Glutamatergic neuron (in vitro differentiated cells): Measurements from ENCODE around the gene CDH20. TPM values are rescaled to one million over a fixed set of nuclear protein-coding genes. Genes with fewer than 3 reads are reported as not detected.

Source experiments
- DNase-seq: peaks from one replicate; pipeline ENCODE4 v3.0.0; 2022
- H3K27ac Mint-ChIP-seq: one replicate; pipeline ENCODE4 v1.8.0; 2020; ENCODE audit warnings: mild to moderate bottlenecking, mixed read lengths, inconsistent platforms; ENCODE audit not compliant: unreplicated experiment
- H3K27me3 Mint-ChIP-seq: one replicate; pipeline ENCODE4 v1.8.0; 2020; ENCODE audit warnings: mild to moderate bottlenecking, moderate library complexity, mixed read lengths, inconsistent platforms; ENCODE audit not compliant: unreplicated experiment
- H3K36me3 Mint-ChIP-seq: one replicate; pipeline ENCODE4 v1.8.0; 2020; ENCODE audit warnings: mild to moderate bottlenecking, mixed read lengths, inconsistent platforms; ENCODE audit not compliant: unreplicated experiment
- H3K4me1 Mint-ChIP-seq: one replicate; pipeline ENCODE4 v1.8.0; 2020; ENCODE audit warnings: mild to moderate bottlenecking, low read depth, mixed read lengths, inconsistent platforms; ENCODE audit not compliant: unreplicated experiment
- H3K4me3 Mint-ChIP-seq: one replicate; pipeline ENCODE4 v1.8.0; 2020; ENCODE audit warnings: mild to moderate bottlenecking, mixed read lengths, inconsistent platforms; ENCODE audit not compliant: unreplicated experiment
- H3K9me3 Mint-ChIP-seq: one replicate; pipeline ENCODE4 v1.8.0; 2020; ENCODE audit warnings: mild to moderate bottlenecking, moderate library complexity, mixed read lengths, inconsistent platforms; ENCODE audit not compliant: unreplicated experiment
- total RNA-seq: library from RNA; stranded (reverse); fragmentation: NEBNext Ultra II Directional; extraction: Animal tissue kit (Norgen Biotek cat#: 25700); gene quantifications from one replicate; pipeline ENCODE4 v1.2.1, GENCODE V29; 2021; ENCODE audit not compliant: unreplicated experiment
- TF ChIP-seq, protein P1 (sequence below): fragments of 200-600 bp; sonication (generic); IDR thresholded peaks from one replicate; pipeline ENCODE4 v1.5.0; 2021; ENCODE audit not compliant: partially characterized antibody, unreplicated experiment

The CDH20 gene
- total RNA-seq, 1 donor from 2014 or later: 0.47 TPM

DNA sequence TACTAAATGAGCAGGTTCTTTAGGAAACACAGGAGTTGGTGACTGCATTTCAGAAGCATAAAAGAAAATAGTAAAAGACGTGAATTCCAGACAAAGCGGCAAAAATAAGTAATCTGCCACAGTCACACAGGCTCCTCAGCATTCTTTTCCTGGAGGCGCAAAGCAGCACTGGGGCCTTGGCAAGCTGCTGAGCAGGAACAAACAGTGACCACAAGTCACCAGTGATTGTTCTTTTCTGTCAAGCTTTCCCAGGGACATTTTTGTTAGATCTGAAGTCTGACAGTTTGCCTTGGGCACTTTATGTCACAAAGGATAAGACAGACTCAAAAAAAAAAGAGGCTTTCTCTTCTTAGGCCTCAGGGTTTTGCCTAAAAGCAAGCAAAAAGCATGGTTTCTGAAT is 216.2 kb downstream of the CDH20 start:
- H3K36me3 Mint-ChIP-seq: no peaks in the 10 kb centered on the region
- TF ChIP-seq, protein P1, sequence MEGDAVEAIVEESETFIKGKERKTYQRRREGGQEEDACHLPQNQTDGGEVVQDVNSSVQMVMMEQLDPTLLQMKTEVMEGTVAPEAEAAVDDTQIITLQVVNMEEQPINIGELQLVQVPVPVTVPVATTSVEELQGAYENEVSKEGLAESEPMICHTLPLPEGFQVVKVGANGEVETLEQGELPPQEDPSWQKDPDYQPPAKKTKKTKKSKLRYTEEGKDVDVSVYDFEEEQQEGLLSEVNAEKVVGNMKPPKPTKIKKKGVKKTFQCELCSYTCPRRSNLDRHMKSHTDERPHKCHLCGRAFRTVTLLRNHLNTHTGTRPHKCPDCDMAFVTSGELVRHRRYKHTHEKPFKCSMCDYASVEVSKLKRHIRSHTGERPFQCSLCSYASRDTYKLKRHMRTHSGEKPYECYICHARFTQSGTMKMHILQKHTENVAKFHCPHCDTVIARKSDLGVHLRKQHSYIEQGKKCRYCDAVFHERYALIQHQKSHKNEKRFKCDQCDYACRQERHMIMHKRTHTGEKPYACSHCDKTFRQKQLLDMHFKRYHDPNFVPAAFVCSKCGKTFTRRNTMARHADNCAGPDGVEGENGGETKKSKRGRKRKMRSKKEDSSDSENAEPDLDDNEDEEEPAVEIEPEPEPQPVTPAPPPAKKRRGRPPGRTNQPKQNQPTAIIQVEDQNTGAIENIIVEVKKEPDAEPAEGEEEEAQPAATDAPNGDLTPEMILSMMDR: no peak
- H3K27ac Mint-ChIP-seq: no peak overlapping the region
- DNase-seq: no peak
- H3K27me3 Mint-ChIP-seq: peaks cover 11% of the 10 kb centered on the region
- no peak overlapping the region for H3K4me3 Mint-ChIP-seq
- peaks cover 2% of the 10 kb centered on the region for H3K9me3 Mint-ChIP-seq
- H3K4me1 Mint-ChIP-seq: peaks cover 10% of the 10 kb centered on the region

DNA sequence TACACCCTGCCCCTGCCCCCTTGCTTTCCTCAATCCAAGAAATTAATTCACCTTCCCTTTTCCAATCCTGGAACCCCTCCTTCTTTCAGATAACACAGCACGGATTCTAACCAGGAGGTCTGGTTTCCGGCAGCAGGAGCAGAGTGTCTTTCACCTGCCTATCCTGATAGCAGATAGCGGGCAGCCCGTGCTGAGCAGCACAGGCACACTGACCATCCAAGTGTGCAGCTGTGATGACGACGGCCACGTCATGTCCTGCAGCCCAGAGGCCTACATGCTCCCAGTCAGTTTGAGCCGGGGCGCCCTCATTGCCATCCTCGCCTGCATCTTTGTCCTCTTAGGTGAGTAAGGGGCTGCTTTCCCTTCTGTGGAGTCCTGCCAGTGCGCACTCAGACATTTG is 216.7 kb downstream of the CDH20 start:
- H3K4me1 Mint-ChIP-seq: peaks cover 10% of the 10 kb centered on the region
- H3K27me3 Mint-ChIP-seq: peaks cover 11% of the 10 kb centered on the region
- H3K27ac Mint-ChIP-seq: no peak overlapping the region
- DNase-seq: no peak
- peaks cover 2% of the 10 kb centered on the region for H3K9me3 Mint-ChIP-seq
- H3K36me3 Mint-ChIP-seq: no peaks in the 10 kb centered on the region
- H3K4me3 Mint-ChIP-seq: no peak overlapping the region
- TF ChIP-seq, protein P1: no peak

DNA sequence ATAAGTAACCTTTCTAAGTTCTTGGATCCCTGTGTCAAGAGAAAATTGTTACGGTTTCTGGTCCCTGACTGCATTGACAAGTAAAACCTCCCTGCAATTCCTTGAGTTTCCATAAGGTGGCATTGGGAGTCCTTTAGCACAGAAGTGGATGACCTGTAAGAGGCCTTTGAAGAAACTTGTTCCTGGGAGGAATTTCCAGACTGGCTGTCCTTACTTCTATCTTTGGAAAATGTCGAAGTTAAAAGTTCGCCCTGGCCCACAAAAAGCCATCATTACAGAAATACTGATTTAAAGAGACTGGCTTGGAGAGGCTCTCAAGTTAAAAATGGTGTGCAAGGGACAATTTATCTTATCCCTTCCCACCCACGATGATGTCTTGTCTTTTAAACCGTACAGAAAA is 218.4 kb downstream of the CDH20 start:
- DNase-seq: no peak
- H3K36me3 Mint-ChIP-seq: no peaks in the 10 kb centered on the region

DNA sequence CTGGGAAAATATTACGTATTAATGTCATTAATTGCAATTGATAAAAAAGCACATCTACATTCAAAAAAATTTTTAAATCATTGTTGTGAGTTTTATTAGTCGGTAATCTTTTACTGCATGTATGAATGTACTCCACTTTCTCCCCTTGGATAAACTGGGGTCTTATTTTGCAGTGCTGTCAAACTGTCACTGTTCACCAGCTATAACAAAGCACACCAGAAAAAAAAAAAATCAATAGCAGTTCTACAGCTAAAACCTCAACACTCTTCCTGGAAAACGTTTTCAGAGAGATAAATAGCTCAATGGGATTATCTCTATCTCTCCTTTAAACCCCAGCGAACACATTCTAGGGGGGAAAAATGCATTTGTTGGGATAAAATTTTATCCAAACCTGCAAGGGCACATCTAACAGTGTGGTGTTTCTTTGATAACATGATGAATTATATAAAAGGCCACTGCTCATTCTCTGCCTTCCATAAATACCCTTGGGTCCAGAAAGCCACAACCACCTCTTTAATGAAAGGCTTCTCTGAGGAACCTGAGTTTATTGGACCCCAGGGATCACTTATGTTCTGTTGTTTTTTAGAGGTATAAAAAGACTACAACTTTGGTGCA is 219.9 kb downstream of the CDH20 start:
- Mint-ChIP-seq H3K27me3 (peaks cover 11% of the 10 kb centered on the region), H3K9me3 (peaks cover 2% of the 10 kb centered on the region), H3K27ac (no peak overlapping the region), H3K4me3 (no peak overlapping the region), H3K36me3 (no peaks in the 10 kb centered on the region), H3K4me1 (peaks cover 17% of the 10 kb centered on the region)
- DNase-seq: no peak
- TF ChIP-seq, protein P1: no peak

More for the DNA sequence above, 218.4 kb downstream of the CDH20 start:
- H3K27ac Mint-ChIP-seq: no peak overlapping the region
- H3K4me3 Mint-ChIP-seq: no peak overlapping the region
- peaks cover 11% of the 10 kb centered on the region for H3K27me3 Mint-ChIP-seq
- H3K9me3 Mint-ChIP-seq: peaks cover 2% of the 10 kb centered on the region
- TF ChIP-seq, protein P1: peak; percentile 86
- peaks cover 10% of the 10 kb centered on the region for H3K4me1 Mint-ChIP-seq

DNA sequence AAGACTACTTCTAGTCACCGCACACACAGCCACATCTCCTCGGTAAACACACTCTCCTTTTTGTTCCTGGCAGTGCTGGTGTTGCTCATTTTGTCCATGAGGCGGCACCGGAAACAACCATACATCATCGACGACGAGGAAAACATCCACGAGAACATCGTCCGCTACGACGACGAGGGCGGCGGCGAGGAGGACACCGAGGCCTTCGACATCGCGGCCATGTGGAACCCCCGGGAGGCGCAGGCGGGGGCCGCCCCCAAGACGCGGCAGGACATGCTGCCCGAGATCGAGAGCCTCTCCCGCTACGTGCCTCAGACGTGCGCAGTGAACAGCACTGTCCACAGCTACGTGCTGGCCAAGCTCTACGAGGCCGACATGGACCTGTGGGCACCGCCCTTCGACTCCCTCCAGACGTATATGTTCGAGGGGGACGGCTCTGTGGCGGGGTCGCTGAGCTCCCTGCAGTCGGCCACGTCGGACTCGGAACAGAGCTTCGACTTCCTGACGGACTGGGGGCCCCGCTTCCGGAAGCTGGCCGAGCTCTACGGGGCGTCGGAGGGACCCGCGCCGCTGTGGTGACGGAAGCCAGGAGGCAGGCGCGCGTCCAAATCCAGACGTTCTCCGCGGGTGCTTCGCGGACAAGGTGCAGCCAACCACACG is 221.0 kb downstream of the CDH20 start:
- H3K36me3 Mint-ChIP-seq: no peaks in the 10 kb centered on the region
- H3K9me3 Mint-ChIP-seq: peaks cover 4% of the 10 kb centered on the region
- H3K4me3 Mint-ChIP-seq: no peak overlapping the region
- TF ChIP-seq, protein P1: no peak
- no peak for DNase-seq
- H3K27ac Mint-ChIP-seq: no peak overlapping the region
- peaks cover 8% of the 10 kb centered on the region for H3K27me3 Mint-ChIP-seq
- peaks cover 17% of the 10 kb centered on the region for H3K4me1 Mint-ChIP-seq
